GM18873 (cell line): ENCODE measurements around the gene EMILIN2.
"Not testable (repeated sequence)": the region's sequence is repeated elsewhere in the genome, so short reads cannot be mapped to it uniquely, and the experiment has no call there.

Experiments
- ATAC-seq: cut with Tn5 transposase; IDR thresholded peaks from one replicate; pipeline ENCODE4 v1.9.1; 2021; ENCODE audit warnings: mild to moderate bottlenecking, moderate library complexity, moderate number of reproducible peaks; ENCODE audit not compliant: unreplicated experiment, low FRiP score

The EMILIN2 gene

DNA sequence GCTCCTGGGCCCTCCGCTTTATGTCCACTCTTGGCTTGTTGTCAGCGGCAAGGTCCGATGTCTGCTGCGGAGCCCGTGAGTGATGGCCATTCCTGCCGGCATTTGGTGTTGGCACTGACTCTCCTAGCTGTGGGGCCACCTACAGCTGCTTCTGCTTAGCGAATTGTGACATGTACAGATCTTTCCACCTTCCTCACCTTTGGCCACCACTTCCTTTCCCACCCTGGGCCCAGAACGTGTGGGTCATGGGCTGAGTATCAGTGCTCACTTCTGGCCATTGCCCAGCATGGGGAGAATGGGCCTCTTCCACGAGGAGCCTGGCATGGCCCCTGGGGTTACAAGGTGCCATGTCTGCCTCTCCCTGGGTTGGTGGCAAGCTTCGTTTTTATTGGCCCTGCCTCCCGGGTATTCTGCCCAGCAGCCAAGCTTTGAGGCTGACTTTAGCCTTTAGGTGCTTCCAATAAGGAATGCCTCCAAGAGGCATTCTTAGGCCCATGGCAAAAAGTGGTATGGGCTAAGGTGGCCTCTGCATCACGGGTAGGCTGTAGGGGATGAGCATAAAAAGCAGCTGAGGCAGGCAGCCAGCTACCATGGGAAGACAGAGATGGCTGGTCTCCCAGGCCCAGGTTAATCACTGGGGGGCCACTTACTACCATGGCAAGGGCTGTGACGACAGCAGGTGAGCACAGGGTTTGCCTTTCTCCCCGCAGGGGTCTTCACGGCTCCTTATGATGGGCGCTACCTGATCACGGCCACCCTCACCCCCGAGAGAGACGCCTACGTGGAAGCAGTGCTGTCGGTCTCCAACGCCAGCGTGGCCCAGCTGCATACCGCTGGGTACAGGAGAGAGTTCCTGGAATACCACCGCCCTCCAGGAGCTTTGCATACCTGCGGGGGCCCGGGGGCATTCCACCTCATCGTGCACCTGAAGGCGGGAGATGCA, 65.8 kb downstream of the EMILIN2 start:
- ATAC-seq, result no peak

DNA sequence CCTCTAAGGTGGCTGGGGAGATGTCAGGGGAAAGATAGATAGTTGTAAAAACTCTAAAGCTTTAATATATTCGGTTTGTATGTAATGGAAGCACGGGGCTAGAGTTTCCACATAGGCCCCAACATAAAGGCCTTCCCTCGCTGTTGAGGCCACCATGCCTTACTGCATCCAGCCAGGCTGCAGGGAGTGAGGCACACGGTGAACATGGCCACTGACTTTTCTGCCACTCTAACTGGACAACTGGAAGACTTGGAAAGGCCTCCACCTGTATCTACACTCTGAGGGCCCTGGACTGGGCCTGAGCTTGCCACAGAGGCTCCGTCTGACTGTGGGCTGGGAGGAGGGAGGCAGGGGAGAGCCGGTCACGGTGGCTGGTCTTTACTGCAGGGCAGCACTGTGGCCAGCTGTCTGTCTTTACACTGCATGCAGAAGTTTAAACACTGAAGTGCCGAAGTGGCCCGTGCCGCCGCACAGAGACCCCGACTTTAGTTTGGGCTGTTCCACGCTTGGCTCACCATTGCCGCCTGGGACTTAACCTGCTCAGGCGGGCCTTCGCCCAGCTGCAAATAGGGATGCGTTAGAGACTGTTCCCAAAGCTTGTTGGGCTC, 66.7 kb downstream of the EMILIN2 start:
- no peak for ATAC-seq

DNA sequence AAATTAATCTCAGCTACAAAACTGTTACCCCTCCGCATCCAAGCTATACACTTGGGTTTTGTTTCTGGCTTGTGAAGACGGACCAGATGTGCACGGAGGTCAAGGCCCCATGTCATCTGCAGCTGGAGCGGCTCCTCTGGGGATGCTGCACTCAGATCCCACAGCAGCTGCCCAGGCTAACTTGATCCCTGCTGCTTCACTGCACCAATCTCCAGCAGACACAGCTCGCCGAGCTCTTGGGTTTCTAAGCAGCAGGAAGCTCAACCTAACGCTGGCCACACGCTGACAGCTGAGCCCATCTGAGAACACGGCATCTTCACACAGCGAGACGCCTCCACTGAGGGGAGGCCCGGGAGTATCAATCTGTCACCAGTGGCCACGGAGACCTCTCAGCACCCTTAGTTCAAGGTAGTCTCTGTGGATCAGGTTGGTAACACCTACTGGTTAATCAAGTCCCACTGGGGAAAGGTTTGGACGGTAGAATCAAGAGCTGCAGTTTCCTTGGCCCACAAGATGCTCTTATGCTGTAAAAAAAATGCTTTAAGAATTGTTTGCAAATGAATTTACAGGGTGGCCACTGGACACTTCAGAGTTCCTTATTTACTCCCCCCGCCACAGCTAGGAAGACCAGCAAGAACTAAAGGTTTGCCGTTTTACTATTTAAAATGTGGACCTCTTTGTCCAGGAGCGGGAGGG, 67.5 kb downstream of the EMILIN2 start:
- no peak for ATAC-seq

DNA sequence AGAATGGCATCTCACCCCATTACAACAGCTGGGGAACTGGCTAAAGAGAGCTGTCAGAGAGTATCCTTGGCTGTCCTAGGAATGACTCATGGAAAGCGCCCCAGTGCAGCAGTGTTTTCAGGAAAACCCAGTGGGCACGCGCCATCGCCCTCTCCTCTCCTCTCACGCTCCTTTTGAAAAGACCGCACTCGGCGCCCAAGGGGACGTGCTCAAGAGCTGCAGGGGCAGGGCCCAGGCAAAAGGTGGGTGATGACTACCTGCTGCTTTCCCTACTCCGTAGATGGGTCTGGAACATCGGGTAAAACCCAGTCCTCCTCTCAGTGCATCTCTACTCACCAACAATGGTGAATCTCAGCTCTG, 68.1 kb downstream of the EMILIN2 start:
- ATAC-seq, result no peak

DNA sequence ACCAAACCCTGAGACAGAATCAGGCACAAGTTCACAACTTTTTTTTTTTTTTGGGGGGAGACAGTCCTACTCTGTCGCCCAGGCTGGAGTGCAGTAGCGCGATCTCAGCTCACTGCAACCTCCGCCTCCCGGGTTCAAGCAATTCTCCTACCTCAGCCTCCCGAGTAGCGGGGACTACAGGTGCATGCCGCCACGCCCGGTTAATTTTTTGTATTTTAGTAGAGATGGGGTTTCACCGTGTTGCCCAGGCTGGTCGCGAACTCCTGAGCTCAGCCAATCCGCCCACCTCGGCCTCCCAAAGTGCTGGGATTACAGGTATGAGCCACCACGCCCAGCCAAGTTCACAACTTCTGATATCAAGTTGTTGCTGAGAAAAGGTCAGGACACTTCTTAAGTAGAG, 68.7 kb downstream of the EMILIN2 start:
- ATAC-seq, result not testable (repeated sequence)

DNA sequence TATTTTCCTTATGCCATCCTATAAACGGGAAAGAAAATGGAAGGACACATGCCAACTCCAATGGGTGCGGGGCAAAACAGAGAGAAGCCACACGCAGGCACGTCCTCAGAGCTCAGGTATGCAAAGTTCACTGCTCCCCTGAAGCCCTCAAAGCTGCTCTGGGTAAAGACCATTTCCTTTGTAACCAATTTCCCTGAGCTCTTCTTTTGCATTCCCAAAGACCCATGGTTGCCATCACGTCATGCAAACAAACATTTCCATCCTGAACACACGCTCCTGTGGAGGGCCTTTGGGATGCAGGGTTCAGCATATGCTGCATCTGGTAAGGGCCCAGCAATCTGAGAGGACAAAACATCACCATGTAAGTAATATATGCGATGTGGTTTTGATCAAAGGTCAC, 69.4 kb downstream of the EMILIN2 start:
- ATAC-seq, result no peak

DNA sequence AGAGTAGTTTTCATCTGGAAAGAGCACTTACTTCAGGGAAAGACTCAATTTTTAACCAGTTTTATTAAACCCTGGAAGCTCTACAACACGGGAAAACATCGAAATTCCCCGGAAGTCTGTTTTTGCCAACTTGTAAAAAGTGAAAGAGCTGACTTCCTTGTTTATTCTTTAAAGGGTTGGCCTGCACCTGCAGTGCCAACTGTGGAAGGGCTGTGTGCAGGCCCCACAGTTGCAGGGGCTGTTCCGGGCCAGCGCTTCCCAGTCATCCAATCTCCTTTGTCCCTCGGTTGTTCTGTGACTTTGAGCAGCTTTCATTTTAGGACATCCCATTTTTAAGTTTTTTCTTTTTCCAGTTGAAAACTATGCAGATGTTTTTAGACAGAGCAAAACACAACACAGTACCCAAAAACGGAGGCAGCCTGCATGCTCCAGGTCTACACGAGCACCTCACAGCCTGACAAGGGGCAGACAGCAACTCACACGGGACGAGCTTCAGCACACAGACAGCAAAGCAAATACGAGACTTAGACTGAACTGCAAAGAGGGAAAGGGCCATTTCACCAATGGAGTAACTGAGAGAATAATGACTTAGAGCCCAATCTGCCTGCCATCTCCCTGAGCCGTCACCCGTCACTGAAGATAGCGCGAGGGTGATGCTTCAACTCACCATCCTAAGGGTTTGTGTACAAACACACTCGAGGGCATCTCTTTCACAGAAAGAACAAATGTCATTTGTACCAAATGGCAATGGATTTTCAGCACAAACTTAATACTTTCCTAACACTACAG, 70.6 kb downstream of the EMILIN2 start:
- ATAC-seq, result no peak

DNA sequence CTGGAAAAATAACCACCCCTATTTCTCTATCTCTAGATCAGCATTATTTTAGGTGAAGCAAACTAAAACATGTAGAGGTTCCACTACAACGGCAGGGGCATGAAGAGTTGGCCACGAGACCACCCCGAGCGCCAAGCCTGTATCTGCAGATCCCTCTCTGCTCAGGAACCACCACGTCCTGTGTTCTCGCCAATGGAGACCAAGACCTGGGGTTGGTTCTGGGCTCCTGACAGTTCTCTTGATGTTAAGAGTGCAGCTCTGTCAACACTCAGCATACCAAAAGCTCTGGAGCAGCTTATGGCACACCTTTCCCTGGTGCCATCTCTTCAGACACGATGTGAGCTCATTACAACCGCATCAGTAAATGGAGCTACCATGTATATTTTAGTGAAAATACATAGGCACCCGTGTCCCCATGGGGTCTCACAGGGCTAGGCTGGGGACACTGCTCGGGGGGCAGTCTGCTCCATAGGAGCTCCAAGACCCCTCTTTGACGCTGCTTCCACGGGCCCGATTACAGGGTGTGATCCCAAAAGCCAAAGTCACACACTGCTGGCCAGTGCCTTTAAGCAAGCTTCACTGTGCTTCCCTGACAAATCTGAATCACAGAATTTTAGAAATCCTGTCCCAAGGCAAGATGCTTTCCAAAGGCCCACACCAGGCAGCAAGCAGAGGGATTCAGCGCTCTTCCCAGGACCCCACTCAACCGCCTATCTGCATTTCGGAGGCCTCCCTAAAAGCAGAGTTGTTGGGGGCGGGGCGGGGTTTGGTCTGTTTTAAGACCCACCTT, 72.2 kb downstream of the EMILIN2 start:
- no peak for ATAC-seq

DNA sequence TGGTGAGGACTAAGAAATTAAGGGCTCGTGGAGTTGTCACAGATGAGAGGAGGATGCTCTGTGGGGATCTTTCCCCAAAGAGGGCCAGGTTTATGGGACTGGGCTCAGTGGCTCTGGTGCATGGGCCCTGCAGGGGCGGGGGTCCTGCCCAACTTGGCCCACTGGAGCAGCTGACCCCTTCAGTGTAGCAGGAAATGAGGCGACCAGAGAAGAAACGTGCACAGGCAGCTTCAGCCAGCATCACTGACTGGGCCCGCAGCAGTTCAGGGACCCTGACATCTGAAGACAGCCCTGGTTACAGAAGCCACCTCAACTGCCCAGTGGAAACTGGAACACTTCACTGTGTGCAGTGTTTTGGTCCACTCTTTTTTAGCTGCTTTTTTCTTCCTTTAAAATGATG, 72.8 kb downstream of the EMILIN2 start:
- ATAC-seq, result no peak

DNA sequence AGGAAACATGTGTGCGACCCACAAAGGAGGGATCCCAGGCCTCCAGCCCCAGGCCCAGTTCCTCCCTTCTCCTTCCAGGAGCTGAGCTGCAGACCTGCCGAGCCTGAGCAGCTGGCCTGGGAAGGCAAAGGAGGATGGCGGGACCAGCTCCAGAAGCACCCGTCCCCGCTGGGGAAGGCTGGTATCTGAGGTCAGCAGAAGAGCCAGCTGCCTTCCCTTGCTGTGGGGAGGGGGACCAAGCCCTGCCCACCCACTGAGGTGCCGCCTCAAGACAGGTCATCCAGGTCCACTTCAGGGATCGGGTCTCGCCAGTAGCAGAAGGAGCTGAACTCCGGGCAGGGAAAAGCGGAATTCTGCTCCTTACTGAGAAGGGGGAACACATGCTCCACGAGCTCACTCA, 73.2 kb downstream of the EMILIN2 start:
- ATAC-seq, result no peak

DNA sequence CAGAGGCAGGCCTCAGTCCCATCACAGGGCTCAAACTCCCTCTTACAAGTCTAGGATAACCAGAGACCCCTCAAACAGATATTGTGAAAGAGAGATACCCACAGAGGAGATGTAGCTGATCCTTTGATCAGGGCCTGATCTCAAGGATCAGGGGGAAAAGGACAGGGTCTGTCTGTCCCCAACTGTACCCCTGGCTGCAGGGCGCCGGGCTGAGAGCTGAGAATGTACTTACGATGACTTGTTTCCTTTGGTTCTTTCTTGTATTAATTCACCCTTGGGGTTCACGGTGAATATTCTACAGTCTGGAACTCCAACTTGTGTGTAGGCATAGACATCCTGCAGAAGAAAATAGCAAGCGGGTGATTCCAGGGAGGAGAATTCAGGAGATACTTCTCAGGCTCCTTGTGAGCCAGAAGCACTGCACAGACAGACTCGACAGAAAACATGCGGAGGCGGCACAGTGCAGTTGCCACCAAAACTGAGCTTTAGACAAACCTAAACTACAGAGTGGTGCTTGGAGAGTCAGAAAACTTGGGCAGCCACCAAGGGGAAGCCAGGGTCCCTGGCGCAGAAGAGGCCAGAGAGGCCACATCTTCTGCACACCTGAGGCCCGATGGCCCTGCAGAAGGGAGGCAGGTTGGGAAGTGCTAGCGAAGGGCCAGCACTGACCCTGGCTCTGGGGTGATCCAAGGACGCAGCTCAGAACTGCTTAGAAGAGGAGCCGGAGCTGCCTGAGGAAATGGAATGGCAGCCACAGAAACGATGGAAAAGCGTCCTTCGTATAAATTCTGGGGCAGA, 73.9 kb downstream of the EMILIN2 start:
- no peak for ATAC-seq

DNA sequence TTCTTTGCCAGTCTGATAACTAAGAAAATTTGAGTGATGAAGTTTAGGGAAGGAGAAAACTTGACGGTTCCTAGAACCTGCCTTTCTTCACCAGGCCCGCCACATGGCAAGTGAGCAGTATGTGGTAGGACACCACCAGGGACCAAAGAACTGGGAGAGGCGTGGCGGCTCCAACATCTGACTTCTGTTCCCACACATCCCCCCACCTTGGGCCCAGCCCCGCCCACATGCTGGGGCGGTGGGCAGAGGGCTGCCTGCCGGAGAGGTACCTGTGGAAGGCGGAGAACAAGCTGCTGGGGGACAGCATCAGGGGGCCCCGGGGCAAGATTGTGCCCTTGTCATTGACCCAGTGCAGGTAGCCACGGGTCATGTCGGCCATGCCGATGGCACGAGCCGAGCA, 75.0 kb downstream of the EMILIN2 start:
- ATAC-seq, result no peak

DNA sequence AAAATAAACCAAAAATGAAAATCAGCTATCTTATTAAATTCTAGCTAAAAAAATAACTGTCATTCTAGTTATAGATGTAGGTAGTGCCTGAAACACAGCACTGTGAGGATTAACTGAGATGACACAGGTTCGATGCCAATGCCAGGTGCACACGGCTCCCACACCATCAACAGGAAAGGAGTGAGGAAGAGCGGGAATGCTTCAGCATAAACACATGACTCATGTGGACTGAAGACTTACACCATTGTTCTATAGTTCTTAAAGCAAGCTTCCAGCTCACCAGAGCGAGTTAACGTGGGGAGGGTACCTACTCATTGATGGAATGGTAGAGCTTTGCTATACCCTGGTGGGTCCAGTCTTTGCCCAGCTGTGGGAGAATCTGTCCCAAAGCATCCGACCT, 76.7 kb downstream of the EMILIN2 start:
- no peak for ATAC-seq

DNA sequence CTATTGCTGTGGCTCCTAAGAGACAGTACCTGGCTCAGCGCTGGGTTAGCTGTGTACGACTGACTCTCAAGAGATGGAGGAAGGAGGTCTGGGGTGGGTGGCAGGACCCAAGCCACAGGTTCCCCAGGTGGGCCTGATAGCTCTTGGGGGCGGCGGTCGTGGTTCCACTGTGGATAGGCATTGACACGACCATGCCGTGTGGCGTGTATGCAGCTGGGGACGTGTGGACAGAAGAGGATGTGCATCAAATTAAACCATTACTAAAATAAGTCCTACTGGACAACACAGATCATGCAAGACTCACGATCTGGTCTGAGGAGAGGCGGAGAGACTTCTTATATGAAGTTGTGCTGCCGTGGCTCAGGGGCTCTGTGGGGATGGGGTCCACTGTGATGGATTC, 78.1 kb downstream of the EMILIN2 start:
- no peak for ATAC-seq

DNA sequence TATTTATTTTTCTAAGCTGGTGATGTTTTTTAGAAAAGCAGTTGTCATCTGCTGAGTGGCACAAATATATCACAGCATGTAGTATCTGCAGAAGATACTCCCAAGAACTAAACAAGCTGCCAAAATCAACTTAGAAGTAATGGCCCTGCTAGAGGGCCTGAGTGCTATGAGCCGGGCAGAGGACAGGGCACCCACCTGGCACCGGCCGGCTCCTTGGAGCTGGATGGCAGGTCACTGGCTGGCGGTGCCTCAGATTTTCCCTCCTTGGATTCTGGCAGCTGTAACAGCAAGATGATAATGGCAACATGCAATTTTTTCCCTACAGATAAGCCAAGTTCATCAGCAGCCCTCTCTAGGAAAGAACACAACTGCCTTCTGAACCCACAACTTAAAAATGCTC, 79.7 kb downstream of the EMILIN2 start:
- ATAC-seq, result no peak

DNA sequence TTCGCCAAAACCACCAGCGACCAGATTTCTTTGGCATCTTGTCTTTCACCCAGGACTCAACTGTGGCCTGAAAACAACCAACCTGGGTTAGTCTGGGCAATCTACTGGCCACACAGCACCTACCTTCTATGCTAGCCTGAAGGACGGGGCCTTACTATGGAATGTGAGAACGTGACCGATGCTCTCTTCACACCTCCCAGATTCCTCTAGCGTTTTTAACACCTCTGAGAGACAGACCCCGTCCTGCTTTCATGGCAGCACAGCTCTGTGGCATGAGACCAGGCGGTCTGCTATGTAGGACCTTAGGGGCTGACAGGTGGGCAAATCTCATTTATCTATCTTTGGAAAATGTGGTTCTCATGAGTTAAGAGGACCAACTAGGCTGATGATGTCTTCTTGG, 80.9 kb downstream of the EMILIN2 start:
- ATAC-seq, result no peak

DNA sequence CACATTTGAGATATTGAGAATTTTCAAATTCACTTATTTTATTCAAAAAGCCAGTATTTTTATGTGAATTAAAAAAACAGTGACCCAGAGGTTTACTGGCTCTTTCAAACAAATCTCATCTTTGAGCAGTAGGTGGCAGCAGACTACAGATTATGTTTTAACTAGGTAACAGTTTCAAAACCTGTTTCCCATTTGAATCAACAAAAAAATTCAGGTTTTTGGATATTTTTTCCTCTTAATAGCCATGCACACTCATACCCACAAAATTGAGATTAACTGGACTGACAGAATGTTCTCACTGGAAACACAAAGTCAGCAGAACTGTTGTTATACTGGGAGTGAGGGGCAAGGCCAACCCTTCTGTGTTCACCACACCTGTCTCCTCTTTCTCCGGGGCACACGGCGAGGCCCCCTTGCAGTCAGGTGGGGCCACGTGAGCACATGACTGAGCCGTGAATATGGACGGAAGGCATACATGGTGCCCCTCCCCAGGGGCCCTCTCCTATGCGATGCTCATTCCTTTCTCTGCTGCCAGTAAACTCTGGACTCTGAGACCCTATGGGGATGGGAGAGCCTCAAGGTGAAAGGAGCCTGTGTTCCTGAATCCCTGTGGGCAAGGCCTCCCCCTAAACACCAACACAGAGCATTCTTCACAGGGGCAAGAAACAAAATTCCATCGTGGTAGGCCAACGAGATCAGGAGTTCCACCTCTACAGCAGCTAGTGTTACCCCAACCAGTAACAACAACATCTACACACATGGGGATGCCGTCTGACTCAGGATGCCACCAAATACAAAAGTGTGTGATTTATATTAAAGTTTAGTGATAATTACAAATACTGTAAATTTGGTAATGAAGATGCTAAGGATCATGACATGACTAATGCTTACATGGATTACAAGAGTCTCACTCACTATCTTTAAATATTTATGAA, 85.7 kb downstream of the EMILIN2 start:
- ATAC-seq, result no peak

DNA sequence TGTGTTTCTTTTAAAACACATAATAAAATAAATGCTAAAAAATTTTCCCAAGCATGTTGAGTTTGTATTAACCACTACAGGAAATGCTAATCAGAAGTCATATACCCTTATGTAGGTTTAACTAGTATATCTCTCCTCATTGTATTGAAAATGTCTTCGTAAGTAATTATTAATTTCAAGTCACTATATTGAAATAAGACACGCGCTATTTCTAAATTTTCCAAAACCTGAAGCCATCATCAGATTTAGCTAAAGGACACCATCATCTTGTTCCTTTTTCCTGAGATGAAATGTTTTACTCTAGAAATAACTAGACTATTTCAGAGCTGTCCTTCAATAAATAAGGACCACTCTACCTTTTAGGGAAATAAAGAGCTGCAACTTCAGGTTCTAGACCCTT, 87.2 kb downstream of the EMILIN2 start:
- ATAC-seq, result no peak
